ENCODE results near the gene CSTF2.
A peak's percentile ranks its signal among the peaks of the same experiment; 100 is the strongest.
"Not testable (repeated sequence)": the region's sequence is repeated elsewhere in the genome, so short reads cannot be mapped to it uniquely, and the experiment has no call there.

Gene CSTF2

GRCh38 chrX:100819837-100820666 is at the start of gene CSTF2:
Gene CSTF2, plus strand, starts transcription at chrX:100820391. Its CDS starts 26 bp downstream, at chrX:100820417.
- H3K27ac ChIP-seq = peak within 1 kb of the TSS; percentile 76
- CTCF ChIA-PET = interaction anchor here (0.5 to 0.7 kb wide), 2 partner anchors 108 to 157 kb away, joined by 3 to 5 read pairs; partner anchors contain the start of gene XKRX
- POLR2A ChIA-PET (ENCODE audit: low non-redundant PET) = no interaction called here

GRCh38 chrX:100796371-100796770 is 23.8 kb upstream of the CSTF2 start:
- POLR2A ChIA-PET (ENCODE audit: low non-redundant PET); CTCF ChIA-PET; H3K27ac ChIP-seq; DNase-seq (ENCODE audit: low spot score): not testable (repeated sequence)

More at GRCh38 chrX:100819837-100820666, at the start of gene CSTF2:
- TF ChIP-seq CTCF (conservative IDR thresholded peaks at IDR 0.05; ENCODE audit: low read depth) = no peak
- DNase-seq (ENCODE audit: low spot score) = peak; percentile 77

GRCh38 chrX:100797359-100797758 is 22.8 kb upstream of the CSTF2 start:
- TF ChIP-seq CTCF (conservative IDR thresholded peaks at IDR 0.05; ENCODE audit: low read depth) = no peak
- CTCF ChIA-PET = no interaction called here
- no peak overlapping the region for H3K27ac ChIP-seq
- no peak for DNase-seq (ENCODE audit: low spot score)
- POLR2A ChIA-PET (ENCODE audit: low non-redundant PET) = no interaction called here

- TF ChIP-seq CTCF (conservative IDR thresholded peaks at IDR 0.05; ENCODE audit: low read depth) = no peak
- ChIA-PET POLR2A (ENCODE audit: low non-redundant PET) (no interaction called here), CTCF (no interaction called here)
- H3K27ac ChIP-seq = no peak overlapping the region
- DNase-seq (ENCODE audit: low spot score) = no peak
Measured at GRCh38 chrX:100798484-100799214, 21.5 kb upstream of the CSTF2 start.

- DNase-seq (ENCODE audit: low spot score) = no peak
- CTCF ChIA-PET = no interaction called here
- POLR2A ChIA-PET (ENCODE audit: low non-redundant PET) = no interaction called here
- TF ChIP-seq CTCF (conservative IDR thresholded peaks at IDR 0.05; ENCODE audit: low read depth) = no peak
- H3K27ac ChIP-seq = no peak overlapping the region
Measured at GRCh38 chrX:100802843-100803242, 17.3 kb upstream of the CSTF2 start.

GRCh38 chrX:100804780-100805179 is 15.4 kb upstream of the CSTF2 start:
- POLR2A ChIA-PET (ENCODE audit: low non-redundant PET) = no interaction called here
- DNase-seq (ENCODE audit: low spot score) = no peak
- TF ChIP-seq CTCF (conservative IDR thresholded peaks at IDR 0.05; ENCODE audit: low read depth) = no peak
- CTCF ChIA-PET = no interaction called here
- H3K27ac ChIP-seq = no peak overlapping the region

GRCh38 chrX:100808265-100808664 is 11.9 kb upstream of the CSTF2 start:
- POLR2A ChIA-PET (ENCODE audit: low non-redundant PET); CTCF ChIA-PET; H3K27ac ChIP-seq; DNase-seq (ENCODE audit: low spot score): not testable (repeated sequence)
